ENCODE data around the gene GNB1L.

Gene GNB1L

GRCh38 chr22:19876314-19876940 lies 21.8 kb upstream of the GNB1L start:
- no peak for DNase-seq (ENCODE audit: low read depth, low spot score)

- no peak for DNase-seq (ENCODE audit: low read depth, low spot score)
These were observed 21.0 kb upstream of the GNB1L start for GRCh38 chr22:19875531-19876313.

GRCh38 chr22:19875061-19875530 lies 20.4 kb upstream of the GNB1L start:
- DNase-seq (ENCODE audit: low read depth, low spot score), result no peak

GRCh38 chr22:19874307-19875060 lies 19.8 kb upstream of the GNB1L start:
- peak; percentile 70 for DNase-seq (ENCODE audit: low read depth, low spot score)

GRCh38 chr22:19873960-19874306 lies 19.3 kb upstream of the GNB1L start:
- no peak for DNase-seq (ENCODE audit: low read depth, low spot score)

GRCh38 chr22:19873138-19873959 lies 18.7 kb upstream of the GNB1L start:
- DNase-seq (ENCODE audit: low read depth, low spot score), result no peak

- no peak for DNase-seq (ENCODE audit: low read depth, low spot score)
These were observed 18.1 kb upstream of the GNB1L start for GRCh38 chr22:19872779-19873137.

- DNase-seq (ENCODE audit: low read depth, low spot score), result no peak
These were observed 17.4 kb upstream of the GNB1L start for GRCh38 chr22:19871845-19872778.

GRCh38 chr22:19871023-19871844 lies 16.6 kb upstream of the GNB1L start:
- no peak for DNase-seq (ENCODE audit: low read depth, low spot score)

- DNase-seq (ENCODE audit: low read depth, low spot score), result no peak
These were observed 15.7 kb upstream of the GNB1L start for GRCh38 chr22:19870153-19871022.

- no peak for DNase-seq (ENCODE audit: low read depth, low spot score)
These were observed 15.0 kb upstream of the GNB1L start for GRCh38 chr22:19869497-19870152.

- DNase-seq (ENCODE audit: low read depth, low spot score), result peak; percentile 77
These were observed 14.2 kb upstream of the GNB1L start for GRCh38 chr22:19868773-19869471.

- no peak for DNase-seq (ENCODE audit: low read depth, low spot score)
These were observed 13.7 kb upstream of the GNB1L start for GRCh38 chr22:19868333-19868732.

GRCh38 chr22:19867617-19868016 lies 12.9 kb upstream of the GNB1L start:
- no peak for DNase-seq (ENCODE audit: low read depth, low spot score)

GRCh38 chr22:19866665-19867009 lies 12.0 kb upstream of the GNB1L start:
- no peak for DNase-seq (ENCODE audit: low read depth, low spot score)

- peak; percentile 55 for DNase-seq (ENCODE audit: low read depth, low spot score)
These were observed 10.6 kb upstream of the GNB1L start for GRCh38 chr22:19865141-19865829.

GRCh38 chr22:19864538-19865106 lies 9.9 kb upstream of the GNB1L start:
- DNase-seq (ENCODE audit: low read depth, low spot score), result no peak

All from astrocyte of the hippocampus (primary cell).